MM.1S (cell line): ENCODE data around the gene RBM45.

Source experiments
- CTCF ChIP-seq: fragments of 300-600 bp; sonication (generic); IDR thresholded peaks from 2 replicates; pipeline ENCODE4 v1.5.1; 2016; ENCODE audit warnings: antibody characterized with exemption, low read length, mixed read lengths
- EZH2phosphoT487 ChIP-seq: fragments of 300-600 bp; sonication (generic); IDR thresholded peaks from 2 replicates; pipeline ENCODE4 v1.6.1; 2018; ENCODE audit warnings: antibody characterized with exemption, low read length

- TF ChIP-seq CTCF (no peak), EZH2phosphoT487 (no peak)
Measured at GRCh38 chr2:178152977-178153376, 40.7 kb downstream of the RBM45 start.
